Activated CD8-positive, alpha-beta memory T cell treated with anti-CD3 and anti-CD28 coated beads, Interleukin-2, amount 50 U/mL, for 4 hours (primary cell): ENCODE results near the gene TMEM132C.

Experiments
- DNase-seq: peaks from one replicate; pipeline ENCODE4 v3.0.0-alpha.2; 2020

Gene TMEM132C

GRCh38 chr12:128510511-128510910 lies 243.5 kb downstream of the TMEM132C start:
- no peak for DNase-seq

GRCh38 chr12:128513331-128513730 lies 246.4 kb downstream of the TMEM132C start:
- no peak for DNase-seq

GRCh38 chr12:128513831-128514230 lies 246.9 kb downstream of the TMEM132C start:
- DNase-seq: no peak

GRCh38 chr12:128518644-128519043 lies 251.7 kb downstream of the TMEM132C start:
- no peak for DNase-seq

GRCh38 chr12:128519426-128519825 lies 252.5 kb downstream of the TMEM132C start:
- DNase-seq: no peak

- no peak for DNase-seq
These were observed 255.0 kb downstream of the TMEM132C start for GRCh38 chr12:128521981-128522380.

- no peak for DNase-seq
These were observed 257.5 kb downstream of the TMEM132C start for GRCh38 chr12:128524439-128524838.

GRCh38 chr12:128531170-128531569 lies 264.2 kb downstream of the TMEM132C start:
- DNase-seq: no peak

- DNase-seq: no peak
These were observed 267.9 kb downstream of the TMEM132C start for GRCh38 chr12:128534906-128535305.

GRCh38 chr12:128536810-128537209 lies 269.8 kb downstream of the TMEM132C start:
- no peak for DNase-seq

GRCh38 chr12:128537668-128538067 lies 270.7 kb downstream of the TMEM132C start:
- no peak for DNase-seq

- no peak for DNase-seq
These were observed 275.9 kb downstream of the TMEM132C start for GRCh38 chr12:128542844-128543243.

GRCh38 chr12:128543460-128543859 lies 276.5 kb downstream of the TMEM132C start:
- DNase-seq: no peak

GRCh38 chr12:128543971-128544370 lies 277.0 kb downstream of the TMEM132C start:
- no peak for DNase-seq

GRCh38 chr12:128548949-128549348 lies 282.0 kb downstream of the TMEM132C start:
- DNase-seq: no peak

GRCh38 chr12:128549601-128550218 lies 282.7 kb downstream of the TMEM132C start:
- DNase-seq: no peak

GRCh38 chr12:128551266-128551665 lies 284.3 kb downstream of the TMEM132C start:
- DNase-seq: no peak

GRCh38 chr12:128554546-128555304 lies 287.8 kb downstream of the TMEM132C start:
- no peak for DNase-seq

GRCh38 chr12:128557231-128557630 lies 290.3 kb downstream of the TMEM132C start:
- no peak for DNase-seq

GRCh38 chr12:128564956-128565355 lies 298.0 kb downstream of the TMEM132C start:
- no peak for DNase-seq

- no peak for DNase-seq
These were observed 300.8 kb downstream of the TMEM132C start for GRCh38 chr12:128567730-128568129.

GRCh38 chr12:128570191-128571065 lies 303.5 kb downstream of the TMEM132C start:
- no peak for DNase-seq
